Lower leg skin (tissue), 4 donors: ENCODE data around the gene ZNF830. TPM values are rescaled to one million over a fixed set of nuclear protein-coding genes. Genes with fewer than 3 reads are reported as not detected.

Source experiments
- DNase-seq, 2 donors: peaks; one replicate each; pipeline ENCODE4 v3.0.0-alpha.2; 2019; ENCODE audit warnings: low spot score in 2 of 2
- H3K4me3 ChIP-seq: fragments of 200-600 bp; sonication (generic); 2 replicates; pipeline ENCODE4 v1.5.1; 2017; ENCODE audit warnings: mild to moderate bottlenecking, low read depth; ENCODE audit not compliant: poor library complexity, severe bottlenecking
- POLR2A ChIP-seq, 2 donors: fragments of 450-650 bp; IDR thresholded peaks; one replicate each; pipeline ENCODE4 v1.6.1; 2016 to 2017; ENCODE audit warnings: antibody characterized with exemption in 2 of 2, mild to moderate bottlenecking in 1 of 2, moderate library complexity in 1 of 2
- WGBS, 2 donors: methylation state at CpG; one replicate each; pipeline ENCODE4 v1.1.5; 2018; 5-methylcytosine and 5-hydroxymethylcytosine counted together
- intact Hi-C: fragments of 100-400 bp; cut with DNase I; formaldehyde crosslinking; loops from one replicate; pipeline ENCODE4 v1.15.0; 2023; ENCODE audit warnings: low total_unique reads
- total RNA-seq, 4 donors: library from RNA; depleted of rRNA; stranded (reverse); fragments of >200 nt; gene quantifications; one replicate each; pipeline ENCODE4 v1.1.0, GENCODE V29; 2016
- TF ChIP-seq, protein P1 (sequence below), 3 donors: fragments of 450-650 bp; IDR thresholded peaks; one replicate each; pipeline ENCODE4 v1.5.1; 2016; ENCODE audit warnings: antibody characterized with exemption in 3 of 3, mild to moderate bottlenecking in 3 of 3, moderate library complexity in 2 of 3

The ZNF830 gene
- total RNA-seq, 4 donors from 2014 or later: 11.7 to 15.6 (median 13.3) TPM

DNA sequence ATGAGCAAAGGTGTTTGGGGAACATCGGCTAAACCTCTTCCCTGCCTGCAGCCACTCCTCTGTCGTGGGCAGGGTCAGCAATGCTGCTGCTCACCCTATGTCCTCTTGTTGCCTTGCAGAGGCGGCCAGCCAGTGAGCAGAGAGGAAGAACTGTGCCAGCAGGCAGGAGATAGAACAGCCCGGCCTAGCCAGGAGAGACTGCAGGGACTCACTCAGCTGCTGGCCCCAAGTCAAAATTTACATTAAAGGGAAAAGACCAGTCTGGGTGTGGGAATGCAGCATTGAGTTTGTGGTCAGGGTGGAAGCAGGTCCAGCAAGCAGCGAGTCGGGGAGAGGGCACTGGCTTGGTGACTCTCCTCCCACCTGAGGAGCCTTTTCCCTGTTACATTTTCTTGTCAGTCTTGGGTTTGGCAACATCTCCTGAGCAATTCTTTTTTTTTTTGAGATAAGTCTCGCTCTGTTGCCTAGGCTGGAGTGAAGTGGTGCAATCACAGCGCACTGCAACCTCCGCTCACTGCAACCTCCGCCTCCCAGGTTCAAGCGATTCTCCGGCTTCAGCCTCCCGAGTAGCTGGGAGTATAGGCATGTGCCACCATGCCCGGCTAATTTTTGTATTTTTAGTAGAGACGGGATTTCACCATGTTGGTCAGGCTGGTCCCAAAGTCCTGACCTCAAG is 41.7 kb downstream of the ZNF830 start:
- TF ChIP-seq, protein P1, sequence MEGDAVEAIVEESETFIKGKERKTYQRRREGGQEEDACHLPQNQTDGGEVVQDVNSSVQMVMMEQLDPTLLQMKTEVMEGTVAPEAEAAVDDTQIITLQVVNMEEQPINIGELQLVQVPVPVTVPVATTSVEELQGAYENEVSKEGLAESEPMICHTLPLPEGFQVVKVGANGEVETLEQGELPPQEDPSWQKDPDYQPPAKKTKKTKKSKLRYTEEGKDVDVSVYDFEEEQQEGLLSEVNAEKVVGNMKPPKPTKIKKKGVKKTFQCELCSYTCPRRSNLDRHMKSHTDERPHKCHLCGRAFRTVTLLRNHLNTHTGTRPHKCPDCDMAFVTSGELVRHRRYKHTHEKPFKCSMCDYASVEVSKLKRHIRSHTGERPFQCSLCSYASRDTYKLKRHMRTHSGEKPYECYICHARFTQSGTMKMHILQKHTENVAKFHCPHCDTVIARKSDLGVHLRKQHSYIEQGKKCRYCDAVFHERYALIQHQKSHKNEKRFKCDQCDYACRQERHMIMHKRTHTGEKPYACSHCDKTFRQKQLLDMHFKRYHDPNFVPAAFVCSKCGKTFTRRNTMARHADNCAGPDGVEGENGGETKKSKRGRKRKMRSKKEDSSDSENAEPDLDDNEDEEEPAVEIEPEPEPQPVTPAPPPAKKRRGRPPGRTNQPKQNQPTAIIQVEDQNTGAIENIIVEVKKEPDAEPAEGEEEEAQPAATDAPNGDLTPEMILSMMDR (IDR thresholded peaks at IDR 0.05): no peak
- TF ChIP-seq POLR2A (IDR thresholded peaks at IDR 0.05): no peak
- intact Hi-C loops: no loop called here
- WGBS, 2 donors: 74 to 82% methylated on average over 15 of the region's 15 CpGs
- no peak overlapping the region for H3K4me3 ChIP-seq
- no peak for DNase-seq

DNA sequence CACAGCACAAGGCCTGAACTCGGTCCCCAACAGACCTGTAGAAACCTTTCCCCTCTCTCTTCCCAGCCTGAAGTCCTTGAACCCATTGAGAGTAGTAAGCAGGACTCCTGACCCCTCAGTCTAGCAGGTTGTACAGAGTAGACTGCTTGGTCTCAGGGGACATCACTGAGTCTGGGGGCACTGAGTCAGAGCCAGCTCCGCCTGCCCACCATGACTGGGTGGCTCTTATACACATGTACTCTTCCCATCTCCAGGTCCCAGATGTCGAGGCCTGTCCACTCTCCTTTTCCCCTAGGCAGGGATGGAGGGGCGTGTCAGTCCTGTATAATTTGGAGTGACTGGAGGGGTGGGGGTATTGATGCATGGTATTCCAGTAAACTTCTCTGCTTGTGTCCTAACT is 42.4 kb downstream of the ZNF830 start:
- WGBS, 2 donors: 90 to 91% methylated on average over 4 of the region's 4 CpGs
- DNase-seq: no peak
- TF ChIP-seq, protein P1 (IDR thresholded peaks at IDR 0.05): no peak
- TF ChIP-seq POLR2A (IDR thresholded peaks at IDR 0.05): no peak
- H3K4me3 ChIP-seq: no peak overlapping the region
- intact Hi-C loops: no loop called here

DNA sequence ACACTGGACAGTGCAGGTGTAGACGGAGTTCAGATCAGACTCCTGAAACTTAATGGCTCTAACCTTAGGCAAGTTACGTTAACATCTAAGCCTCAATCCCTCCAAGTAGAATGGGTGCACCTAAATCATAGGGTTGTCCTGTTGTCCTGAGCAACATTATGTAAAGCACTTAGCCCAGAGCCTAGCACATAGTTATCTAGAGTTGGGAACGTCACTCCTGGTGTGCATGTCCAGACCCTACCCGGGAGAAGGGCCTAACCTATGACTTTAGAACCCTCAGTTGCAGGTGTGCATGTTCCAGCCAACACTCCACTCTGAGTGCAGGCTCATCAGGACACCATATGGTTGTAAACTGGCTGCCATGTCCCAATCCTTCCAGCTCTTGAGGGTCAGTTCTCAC is 45.0 kb downstream of the ZNF830 start:
- WGBS, 2 donors: 80% methylated on average over 4 of the region's 4 CpGs
- H3K4me3 ChIP-seq: no peak overlapping the region
- TF ChIP-seq, protein P1 (IDR thresholded peaks at IDR 0.05): no peak
- no peak for TF ChIP-seq POLR2A (IDR thresholded peaks at IDR 0.05)
- intact Hi-C loops: no loop called here
- DNase-seq: no peak

DNA sequence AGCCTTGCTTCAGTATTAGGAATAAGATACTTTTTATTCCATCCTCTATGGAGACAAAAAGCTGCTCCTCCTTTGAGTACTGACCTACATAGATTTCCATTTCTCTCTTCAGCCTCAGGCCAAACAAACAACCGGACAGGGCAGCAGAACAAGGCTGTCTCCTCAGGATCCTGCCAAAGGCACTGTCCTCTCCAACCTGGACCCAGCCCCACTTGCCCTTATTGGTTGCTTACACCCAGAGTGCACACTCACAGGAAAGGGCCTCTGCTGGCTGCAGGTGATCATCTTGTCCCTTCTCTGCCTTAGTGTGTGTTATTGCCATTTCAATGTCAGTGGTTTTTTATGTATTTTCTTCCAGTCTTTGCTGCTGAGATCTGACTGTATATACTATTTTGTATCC is 45.6 kb downstream of the ZNF830 start:
- no peak overlapping the region for H3K4me3 ChIP-seq
- WGBS, 2 donors: 74 to 93% methylated on average over 1 of the region's 1 CpG
- no peak for TF ChIP-seq POLR2A (IDR thresholded peaks at IDR 0.05)
- TF ChIP-seq, protein P1 (IDR thresholded peaks at IDR 0.05): no peak
- intact Hi-C loops: no loop called here
- no peak for DNase-seq

DNA sequence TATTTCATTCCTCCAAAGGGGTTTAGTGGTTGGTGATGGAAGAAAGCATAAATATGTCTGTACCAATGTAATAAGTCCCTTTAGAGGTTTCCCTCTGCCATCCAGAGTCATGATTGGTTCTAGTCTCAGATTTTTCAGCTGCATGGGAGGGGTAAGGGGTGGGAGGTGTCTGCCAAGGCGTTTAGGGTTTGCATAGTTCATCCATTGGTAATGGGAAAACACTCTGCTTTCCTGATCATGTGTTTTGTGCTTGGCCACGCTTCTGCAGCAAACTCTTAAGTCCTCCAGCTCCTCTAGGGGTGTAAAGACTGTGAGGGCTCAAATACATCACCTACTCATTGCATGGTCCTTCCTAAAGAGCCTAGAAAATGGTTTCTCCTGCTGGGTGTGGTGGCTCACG is 48.8 kb downstream of the ZNF830 start:
- WGBS, 2 donors: 63 to 73% methylated on average over 3 of the region's 3 CpGs
- intact Hi-C loops: no loop called here
- TF ChIP-seq, protein P1 (IDR thresholded peaks at IDR 0.05): no peak
- no peak for TF ChIP-seq POLR2A (IDR thresholded peaks at IDR 0.05)
- no peak overlapping the region for H3K4me3 ChIP-seq
- DNase-seq: no peak

DNA sequence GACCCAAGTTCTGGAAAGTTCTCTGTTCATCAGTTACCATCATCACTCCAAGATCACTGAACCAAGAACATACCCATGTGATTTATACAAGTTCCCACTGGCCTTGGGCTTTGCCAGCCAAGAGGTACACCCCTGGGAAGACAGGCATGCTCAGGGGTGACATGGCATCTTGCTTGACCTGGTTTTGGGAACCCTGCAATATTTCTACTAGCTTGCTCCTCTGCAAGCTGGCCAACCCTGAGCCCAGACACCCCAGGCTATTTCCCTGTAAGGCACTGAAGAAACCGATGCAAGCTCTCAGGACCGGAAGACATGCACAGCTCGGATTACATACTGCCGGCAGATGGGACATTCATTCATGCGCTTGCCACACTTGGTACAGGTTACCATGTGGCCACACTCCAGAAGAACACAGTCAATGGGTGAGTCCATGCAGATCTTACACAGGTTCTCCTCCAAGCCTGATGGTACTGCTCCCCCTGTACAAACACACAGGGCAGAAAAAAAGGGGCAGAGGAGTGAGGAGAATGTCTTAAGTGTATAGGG is 50.4 kb downstream of the ZNF830 start:
- H3K4me3 ChIP-seq: no peak overlapping the region
- no peak for DNase-seq
- TF ChIP-seq, protein P1 (IDR thresholded peaks at IDR 0.05): no peak
- no peak for TF ChIP-seq POLR2A (IDR thresholded peaks at IDR 0.05)
- 20 to 49% methylated on average over 5 of the region's 5 CpGs for WGBS, 2 donors
- intact Hi-C loops: no loop called here
